Fibroblast of the aortic adventitia (primary cell): Measurements from ENCODE around the gene BPIFA2. TPM values are rescaled to one million over a fixed set of nuclear protein-coding genes. Genes with fewer than 3 reads are reported as not detected.
"Not testable (repeated sequence)": the region's sequence is repeated elsewhere in the genome, so short reads cannot be mapped to it uniquely, and the experiment has no call there.

Experiments
- DNase-seq: peaks from one replicate; pipeline ENCODE4 v3.0.0-alpha.2; 2010; ENCODE audit warnings: low read depth
- H3K4me3 ChIP-seq: 2 replicates; pipeline ENCODE4 v1.5.1; 2011; ENCODE audit warnings: low read depth, mild to moderate bottlenecking, control low read depth, low read length, moderate library complexity
- CTCF ChIP-seq: IDR thresholded peaks from 2 replicates; pipeline ENCODE4 v1.5.1; 2011; ENCODE audit warnings: mild to moderate bottlenecking, low read length, control low read depth, inconsistent platforms; ENCODE audit not compliant: insufficient read depth
- total RNA-seq: library from RNA; depleted of rRNA; stranded (reverse); fragments of >200 nt; gene quantifications from 2 replicates; pipeline ENCODE4 v1.2.3, GENCODE V29; 2012; ENCODE audit warnings: low replicate concordance

BPIFA2 gene
- total RNA-seq, result not detected in 2 replicates

- TF ChIP-seq CTCF, result no peak
- no peak for DNase-seq
- H3K4me3 ChIP-seq, result no peak within 1 kb of the TSS
Measured at GRCh38 chr20:33167859-33168258, at the start of gene BPIFA2. TSS of gene BPIFA2 (plus strand) at chr20:33168159. CDS start at chr20:33169146, 987 bp downstream.

DNA sequence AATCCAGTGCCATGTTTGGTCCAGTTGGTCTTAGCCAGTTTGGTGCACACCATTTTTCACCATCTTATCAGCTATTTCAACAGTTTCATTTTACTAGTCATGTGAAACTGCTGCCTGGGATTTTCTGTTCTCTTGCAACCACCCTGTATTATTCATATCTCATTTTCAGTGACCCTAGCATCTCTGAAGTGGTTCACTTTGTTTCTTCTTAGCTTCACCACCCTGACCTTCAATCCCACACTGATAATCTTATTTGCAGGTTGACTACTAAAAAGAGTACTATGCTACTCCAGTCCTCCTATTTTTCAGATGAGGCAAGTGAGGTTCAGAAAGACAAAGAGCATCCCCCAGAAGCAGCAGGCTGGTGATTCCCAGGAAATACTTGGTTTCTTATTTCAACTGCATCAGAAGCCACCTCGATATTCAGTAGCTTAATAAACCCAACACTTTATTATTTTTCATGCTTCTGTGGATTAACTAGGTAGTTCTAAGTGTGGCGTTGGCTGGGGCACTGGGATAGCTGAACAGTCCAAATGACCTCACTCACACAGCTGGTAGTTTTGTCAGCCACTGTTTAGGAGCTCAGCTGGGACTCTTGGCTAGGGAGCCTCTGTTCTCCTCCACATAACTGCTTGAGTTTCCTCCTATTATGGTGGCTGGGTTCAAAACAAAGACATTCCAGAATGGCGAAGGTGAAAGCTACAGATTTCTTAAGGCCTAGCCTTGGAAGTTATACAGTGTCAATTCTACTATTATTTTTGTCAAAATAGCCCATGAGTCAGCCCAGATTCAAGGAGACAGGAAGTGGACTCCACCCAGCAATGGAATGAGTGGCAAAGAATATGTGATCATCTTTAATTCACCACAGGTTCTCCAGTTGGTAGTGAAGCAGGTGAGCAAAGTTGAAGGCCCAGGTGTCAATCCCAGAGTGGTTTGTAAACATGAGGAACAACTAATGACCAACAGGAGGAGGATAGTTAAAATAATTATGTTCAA, 47.9 kb upstream of the BPIFA2 start:
- no peak for DNase-seq
- no peak for TF ChIP-seq CTCF
- H3K4me3 ChIP-seq, result no peak overlapping the region

- no peak overlapping the region for H3K4me3 ChIP-seq
Measured at GRCh38 chr20:33120934-33121333, 47.0 kb upstream of the BPIFA2 start.

DNA sequence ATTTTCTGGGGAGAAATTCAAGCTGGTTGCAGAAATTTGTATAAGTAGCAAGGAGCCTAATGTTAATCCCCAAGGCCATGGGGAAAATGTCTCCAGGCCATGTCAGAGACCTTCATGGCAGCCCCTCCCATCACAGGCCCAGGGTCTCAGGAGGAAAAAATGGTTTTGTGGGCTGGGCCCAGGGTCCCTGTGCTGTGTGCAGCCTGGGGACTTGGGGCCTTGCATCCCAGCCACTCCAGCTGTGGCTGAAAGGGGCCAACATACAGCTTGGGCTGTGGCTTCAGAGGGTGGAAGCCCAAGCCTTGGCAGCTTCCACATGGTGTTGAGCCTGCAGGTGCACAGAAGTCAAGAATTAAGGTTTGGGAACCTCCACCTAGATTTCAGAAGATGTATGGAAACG, 45.7 kb upstream of the BPIFA2 start:
- not testable (repeated sequence) for DNase-seq, H3K4me3 ChIP-seq

More at GRCh38 chr20:33120934-33121333, 47.0 kb upstream of the BPIFA2 start:
- no peak for TF ChIP-seq CTCF
- no peak for DNase-seq

GRCh38 chr20:33124261-33124660, 43.7 kb upstream of the BPIFA2 start:
- no peak for DNase-seq
- H3K4me3 ChIP-seq, result no peak overlapping the region
- TF ChIP-seq CTCF, result no peak

GRCh38 chr20:33124994-33125393, 43.0 kb upstream of the BPIFA2 start:
- DNase-seq, result no peak
- no peak for TF ChIP-seq CTCF
- H3K4me3 ChIP-seq, result no peak overlapping the region

- no peak for TF ChIP-seq CTCF
- no peak overlapping the region for H3K4me3 ChIP-seq
- no peak for DNase-seq
Measured at GRCh38 chr20:33125983-33126382, 42.0 kb upstream of the BPIFA2 start.
